Skin of body (tissue), 2 donors: Measurements from ENCODE around the gene FBP1. TPM values are rescaled to one million over a fixed set of nuclear protein-coding genes. Genes with fewer than 3 reads are reported as not detected.

Experiments used
- DNase-seq: peaks from one replicate; lab custom pipeline; 2025; lab: John Stamatoyannopoulos, UW
- total RNA-seq: library from RNA; depleted of rRNA; stranded (reverse); fragments of >200 nt; gene quantifications from one replicate; pipeline ENCODE4 v1.2.3, GENCODE V29; 2014

Gene FBP1
- total RNA-seq, 1 donor from 2014 or later: 5.1 TPM

DNA sequence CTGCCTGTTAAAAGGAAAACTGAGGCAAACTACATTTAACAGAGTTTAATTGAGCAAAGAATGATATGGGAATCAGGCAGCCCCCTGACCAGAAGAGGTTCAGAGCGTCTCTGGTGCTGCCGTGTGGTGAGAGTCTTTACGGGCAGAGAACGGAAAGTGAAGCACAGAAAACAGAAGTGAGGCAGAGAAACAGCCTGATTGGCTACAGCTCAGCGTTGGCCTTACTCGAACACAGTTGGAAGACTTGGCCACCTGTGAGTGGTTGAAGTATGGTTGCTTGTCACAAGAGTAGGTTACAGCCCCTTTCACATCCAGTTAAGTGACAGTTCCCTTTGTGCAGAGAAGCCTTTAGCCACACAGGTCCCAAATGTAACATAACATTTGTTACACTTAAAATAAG, 16.9 kb upstream of the FBP1 start:
- peak; percentile 23 for DNase-seq

DNA sequence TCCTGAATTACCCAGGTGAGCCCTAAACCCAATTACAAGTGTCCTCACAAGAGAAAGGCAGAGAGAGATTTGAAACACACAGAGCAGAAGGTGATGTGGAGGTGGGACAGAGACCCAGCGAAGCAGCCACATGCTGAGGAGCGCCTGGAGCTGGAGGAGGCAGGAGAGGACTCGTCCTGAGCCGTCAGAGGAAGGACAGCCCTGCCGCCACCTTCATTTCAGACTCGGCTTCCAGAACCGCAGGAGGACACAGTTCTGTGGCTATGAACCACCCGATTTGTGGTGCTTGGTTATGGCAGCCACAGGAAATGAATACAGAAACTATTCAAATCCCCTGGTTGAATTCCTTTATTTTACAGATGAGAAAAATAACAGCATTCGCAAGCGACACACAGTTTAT, 16.4 kb upstream of the FBP1 start:
- DNase-seq: no peak

DNA sequence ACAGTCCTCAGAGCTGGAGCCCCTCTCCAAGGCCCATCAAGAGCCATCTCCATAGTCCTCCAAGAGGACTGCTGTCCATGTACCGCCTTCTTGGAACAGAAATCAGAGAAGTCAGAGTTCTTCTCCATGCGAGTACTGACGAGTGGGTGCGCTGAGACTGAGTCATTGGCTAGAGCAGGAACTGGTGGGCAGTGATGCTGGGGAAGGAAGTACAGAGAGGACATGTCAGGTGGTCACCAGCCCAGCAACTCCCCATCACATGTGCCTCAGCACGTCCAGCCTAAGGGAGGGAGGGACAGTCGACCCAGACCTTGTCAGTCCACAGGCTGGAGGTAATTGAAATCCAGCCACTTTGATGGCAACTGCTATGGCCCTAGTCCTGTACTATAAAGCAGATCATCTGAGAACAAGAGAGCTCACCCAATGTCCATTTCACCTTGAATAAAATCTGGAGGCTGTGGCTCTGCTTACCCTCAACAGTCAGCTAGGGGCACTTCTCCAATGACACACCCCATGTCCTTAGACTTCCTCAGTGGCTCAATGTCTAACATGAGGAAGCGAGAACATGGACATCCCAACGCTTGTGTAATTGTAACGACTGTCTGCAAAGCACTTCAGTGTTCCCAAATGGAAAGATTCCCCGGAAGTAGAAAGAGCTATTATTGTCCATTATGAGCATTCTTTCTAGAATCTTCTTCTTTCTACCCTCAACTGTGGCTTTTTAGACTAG, 15.0 kb upstream of the FBP1 start:
- DNase-seq: no peak

DNA sequence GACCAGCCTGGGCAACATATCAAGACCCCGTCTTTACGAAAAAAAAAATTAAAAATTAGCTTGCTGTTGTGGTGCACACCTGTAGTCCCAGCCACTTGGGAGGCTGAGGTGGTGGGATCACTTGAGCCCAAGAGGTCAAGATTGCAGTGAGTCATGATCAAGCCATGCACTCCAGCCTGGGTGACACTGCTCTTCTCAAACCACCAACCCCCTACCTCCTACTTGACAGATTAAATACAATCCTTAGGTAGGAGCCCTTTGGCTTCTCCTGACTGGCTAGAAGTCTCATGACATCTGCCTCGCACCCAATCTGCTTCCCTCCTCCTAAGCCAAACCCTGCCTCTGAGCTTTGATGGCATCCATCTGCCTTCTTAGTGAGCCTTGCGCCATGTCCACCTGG, 11.6 kb upstream of the FBP1 start:
- no peak for DNase-seq

DNA sequence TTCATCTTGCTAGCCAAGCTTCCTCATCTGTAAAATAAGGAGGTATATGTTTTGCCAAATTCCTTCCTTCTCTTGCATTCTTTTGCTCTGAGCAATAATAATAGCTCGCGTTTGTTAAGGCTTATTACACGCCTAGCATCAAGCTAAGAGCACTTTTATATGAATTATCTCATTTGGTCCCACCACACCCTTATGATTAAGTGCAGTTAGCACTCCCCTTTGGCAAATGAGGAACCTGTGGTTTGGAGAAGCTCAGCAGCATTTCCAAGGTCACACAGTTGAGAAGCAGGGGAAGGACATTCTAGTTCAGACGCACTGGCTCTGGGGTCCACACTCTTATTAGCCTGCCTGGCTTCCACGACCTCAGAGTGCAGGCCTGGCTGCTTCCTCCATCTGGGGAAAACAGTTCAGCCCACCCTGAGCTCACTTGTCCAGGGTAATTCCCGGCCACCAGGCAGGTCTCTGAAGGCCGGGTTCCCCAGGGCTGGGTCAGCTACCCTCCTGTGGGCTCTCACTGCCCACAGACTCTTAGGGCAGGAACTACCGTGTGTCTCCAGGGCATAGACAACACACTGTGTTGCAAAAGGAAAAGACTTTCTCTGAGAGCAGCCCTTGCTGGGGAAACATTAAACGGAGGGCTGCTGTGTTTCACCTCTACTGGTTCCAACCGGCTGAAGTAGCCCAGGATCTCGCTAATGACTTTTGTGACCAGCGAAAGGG, 9.9 kb upstream of the FBP1 start:
- no peak for DNase-seq

DNA sequence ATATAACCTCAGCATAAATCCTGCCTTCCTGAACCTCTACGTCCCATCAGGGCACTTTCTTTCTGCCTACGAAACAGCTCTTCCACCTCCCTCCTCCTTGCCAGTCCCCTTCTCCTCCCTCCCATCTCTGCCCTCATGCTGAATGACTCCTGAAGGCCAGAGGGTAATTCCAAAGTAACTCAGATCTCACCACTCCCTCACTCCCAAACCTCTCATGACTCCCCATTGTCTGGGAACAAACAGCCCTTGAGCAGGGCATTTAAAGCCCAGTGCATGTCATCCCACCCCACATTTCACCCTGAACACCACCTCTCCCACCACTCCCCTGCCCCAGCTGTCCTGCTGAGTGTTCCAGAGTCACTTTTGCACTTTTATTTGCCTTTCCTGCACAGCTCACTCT, 8.9 kb upstream of the FBP1 start:
- no peak for DNase-seq

DNA sequence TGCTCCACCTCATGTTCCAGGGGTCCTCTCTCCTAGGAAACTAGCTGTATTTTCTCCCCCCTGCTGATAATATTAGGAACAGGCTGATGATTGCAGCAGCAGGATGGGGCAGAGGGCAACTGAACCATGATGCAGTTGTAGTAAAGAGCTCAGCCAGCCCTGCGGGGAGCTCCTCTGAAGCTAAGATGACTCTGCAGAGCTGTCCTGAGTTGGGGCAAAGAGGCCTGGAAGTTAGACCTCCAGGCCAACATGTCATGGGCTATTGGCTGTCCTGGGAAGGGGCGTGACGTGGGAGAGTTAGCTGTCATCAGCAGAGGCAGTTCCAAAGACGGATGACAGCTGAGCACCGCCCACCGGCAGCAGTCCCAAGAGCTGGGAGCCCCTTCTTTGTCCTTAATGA, 6.6 kb upstream of the FBP1 start:
- no peak for DNase-seq

DNA sequence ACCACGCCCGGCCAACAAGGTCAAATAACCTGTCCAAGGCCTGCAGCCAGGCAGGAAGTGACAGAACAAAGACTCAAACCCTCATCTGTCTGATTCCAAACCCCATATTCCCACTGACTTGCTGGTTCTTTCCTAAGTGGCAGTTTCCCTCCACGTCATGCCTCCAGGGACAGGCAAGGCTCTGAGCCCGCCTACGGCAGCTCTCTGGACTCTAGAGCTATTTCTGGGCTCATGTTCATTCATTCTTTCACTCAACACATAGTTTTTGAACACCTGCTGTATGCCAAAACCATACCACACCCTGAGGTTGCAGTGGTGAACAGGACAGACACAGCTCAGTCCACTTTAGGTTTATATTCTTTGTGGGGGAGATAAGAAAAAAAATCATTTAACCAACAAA, 5.2 kb upstream of the FBP1 start:
- no peak for DNase-seq

DNA sequence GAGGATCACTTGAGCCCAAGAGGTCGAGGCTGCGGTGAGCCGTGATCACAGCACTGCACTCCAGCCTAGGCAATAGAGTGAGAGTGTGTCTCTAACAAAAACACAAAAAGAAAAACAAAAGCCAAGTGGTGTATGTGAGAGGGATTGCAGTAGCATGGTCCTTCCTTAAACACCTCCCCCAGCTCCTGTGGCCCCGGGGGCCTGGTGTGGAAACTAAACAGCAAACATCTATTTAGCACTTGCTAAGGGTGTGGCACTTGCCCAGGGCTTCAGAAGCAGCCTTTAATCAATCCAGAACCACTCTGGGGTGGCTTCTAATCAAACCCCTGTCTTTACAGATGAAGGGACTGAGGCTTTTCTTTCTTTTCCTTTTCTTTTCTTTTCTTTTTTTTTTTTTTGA, 4.4 kb upstream of the FBP1 start:
- DNase-seq: no peak

DNA sequence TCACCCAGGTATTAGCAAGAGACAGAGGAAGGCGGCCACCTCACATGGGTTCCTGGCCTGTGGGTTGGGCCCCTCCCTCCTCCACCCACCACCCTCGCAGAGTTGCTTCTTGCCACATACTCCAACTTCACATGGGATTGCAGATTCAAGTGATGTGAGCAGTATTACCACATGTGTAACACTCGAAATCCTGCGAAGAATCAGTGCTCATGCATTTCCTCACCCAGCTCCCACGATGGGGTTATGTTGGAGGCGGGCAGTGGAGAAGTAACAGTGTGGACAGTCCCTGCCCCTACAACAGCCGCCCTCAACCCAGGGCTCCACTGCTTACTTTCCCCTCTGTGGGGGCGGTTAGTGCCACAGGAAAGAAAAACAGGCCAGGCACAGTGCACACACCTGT, 3.9 kb upstream of the FBP1 start:
- DNase-seq: no peak

DNA sequence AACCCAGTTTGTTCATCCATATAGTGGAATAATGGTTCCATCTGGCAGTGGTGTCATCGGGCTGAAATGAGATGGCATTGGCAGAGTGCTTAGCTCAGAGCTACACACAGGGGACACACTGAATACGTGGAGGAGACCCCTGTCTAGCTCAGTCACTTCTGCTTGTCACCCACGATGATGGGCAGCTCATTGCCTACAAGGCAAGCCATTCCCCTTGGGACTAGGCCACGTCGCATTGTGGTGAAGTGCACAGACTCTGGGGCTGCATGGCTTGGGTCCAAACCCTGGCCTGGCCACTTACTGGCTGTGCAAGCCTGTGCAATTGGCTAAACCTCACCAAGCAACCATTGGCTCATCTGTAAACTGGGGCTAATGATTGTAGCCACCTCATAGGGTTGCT, 3.2 kb upstream of the FBP1 start:
- DNase-seq: no peak

DNA sequence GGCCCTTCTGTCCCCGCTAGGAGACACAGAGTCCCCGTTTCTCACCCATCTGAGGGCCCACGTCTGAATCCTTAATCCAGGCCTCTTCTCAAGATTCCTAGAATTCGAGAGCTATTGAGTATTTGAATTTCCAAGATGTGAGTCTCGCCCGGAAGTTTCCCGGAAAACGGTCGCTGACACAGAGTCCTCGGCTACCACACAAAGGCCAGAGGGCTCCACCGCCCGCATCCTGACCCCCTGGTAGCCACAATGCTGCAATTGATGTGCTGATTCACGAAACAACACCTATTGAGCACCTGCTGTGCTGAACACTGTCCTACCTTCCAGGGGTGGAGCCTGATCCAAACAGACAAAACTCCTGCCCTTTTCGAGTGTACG, 670 bp upstream of the FBP1 start:
- no peak for DNase-seq

DNA sequence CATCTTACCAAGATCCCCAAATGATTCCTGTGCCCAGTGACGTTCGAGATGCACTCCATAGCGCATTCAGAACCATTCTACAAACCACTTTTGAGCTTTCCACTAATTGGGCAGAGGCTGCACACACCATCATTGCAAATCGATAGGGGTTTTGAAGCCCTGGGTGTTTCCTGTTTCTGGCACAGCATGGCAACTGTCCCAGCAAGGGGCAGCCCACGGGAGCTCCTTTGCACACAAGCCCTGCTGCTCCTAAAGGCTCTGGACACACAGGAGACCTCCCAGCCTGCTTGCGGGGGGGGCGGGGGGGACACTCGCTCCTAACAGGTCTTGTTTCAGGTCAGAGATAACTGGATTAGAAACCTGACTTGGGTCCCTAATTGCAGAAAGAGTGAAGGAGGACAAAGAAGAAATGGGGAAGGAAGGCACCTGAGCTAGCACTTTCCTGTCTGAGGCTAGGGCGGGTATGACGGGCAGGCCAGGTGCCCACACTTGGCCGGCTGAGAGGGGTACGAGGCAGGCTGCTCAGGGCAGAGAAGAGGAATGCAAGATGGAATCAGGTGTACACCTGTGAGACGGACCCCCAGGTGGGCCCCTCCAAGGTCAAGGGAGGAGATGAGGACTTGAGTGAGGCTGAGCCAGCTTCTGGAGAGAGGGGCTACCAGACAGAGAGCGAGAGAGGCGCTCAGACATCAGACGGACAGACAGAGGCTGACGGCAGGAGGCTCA, 820 bp downstream of the FBP1 start:
- DNase-seq: no peak

DNA sequence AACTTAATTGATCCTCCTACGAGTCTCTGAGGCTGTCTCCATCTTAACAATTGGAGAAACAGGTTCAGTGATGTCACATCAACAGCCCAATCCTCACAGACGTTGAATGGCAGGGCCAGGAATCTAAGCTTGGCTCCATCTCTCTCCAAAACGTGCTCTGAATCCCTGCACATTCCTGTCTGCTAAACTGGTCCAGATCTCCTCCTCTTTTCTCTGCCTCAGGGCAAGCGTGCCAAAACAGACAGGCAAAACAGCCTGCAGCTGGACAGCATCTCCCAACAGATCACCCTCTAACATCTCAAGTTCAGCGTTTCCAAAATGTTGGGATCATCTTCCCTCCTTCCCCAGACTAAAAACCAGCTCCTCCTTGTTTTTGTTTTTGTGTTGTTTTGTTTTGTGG, 6.6 kb downstream of the FBP1 start:
- peak; percentile 21 for DNase-seq

DNA sequence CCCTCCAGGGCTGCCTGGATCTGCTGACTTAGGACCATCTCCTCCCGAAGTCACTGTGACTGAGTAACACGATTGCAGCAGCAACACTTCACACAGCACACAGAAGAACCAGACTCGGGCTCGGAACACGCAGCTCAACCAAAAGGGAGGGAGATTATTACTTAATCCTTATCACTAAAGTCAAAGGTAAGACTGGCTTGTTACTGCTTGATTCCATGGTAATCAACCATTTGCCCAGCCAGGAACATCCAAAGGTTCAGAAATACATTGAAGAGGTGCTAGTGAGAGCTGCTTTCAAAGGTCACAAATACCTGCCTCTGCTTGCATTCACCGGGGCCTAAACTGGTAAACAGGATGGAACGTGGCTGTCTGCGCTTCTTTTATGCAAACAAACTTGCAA, 7.7 kb downstream of the FBP1 start:
- DNase-seq: no peak

DNA sequence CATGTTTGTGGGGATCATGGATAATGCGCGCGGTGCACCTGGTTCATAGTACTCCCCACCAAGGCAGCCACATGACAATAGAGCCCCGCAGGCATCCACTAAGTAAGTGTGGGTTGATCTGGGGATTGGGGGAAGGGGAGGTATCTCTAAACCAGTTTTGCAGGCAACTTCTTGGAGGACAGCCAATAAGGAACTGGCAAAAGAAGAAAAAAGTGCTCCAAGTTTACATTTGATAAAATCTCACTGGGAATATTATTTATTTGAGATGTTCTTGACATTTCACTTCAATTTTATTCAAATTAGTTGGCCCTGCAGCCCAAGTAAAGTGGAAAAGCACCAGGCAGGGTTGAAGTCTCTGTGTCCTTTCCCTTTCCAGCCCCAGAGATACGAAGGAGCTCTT, 8.5 kb downstream of the FBP1 start:
- DNase-seq: no peak

DNA sequence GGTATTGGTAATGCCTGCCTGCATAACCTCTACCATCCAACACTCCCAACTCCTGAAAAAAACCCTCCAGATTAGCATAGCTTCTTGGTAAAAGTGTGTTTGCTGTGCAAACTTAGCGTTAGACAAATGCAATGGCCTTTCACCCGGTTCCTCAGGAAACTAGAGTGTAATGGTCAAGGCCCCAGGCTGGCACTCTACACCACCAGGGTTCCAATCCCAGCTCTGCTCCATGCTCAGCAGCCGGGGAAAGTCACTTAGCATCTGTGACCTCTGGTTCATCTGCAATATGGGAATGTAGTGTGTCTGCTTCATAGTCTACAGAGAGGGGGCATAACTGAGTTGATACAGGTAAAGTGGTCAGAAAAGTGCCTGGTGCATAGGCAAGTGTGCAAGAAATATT, 9.0 kb downstream of the FBP1 start:
- DNase-seq: no peak

DNA sequence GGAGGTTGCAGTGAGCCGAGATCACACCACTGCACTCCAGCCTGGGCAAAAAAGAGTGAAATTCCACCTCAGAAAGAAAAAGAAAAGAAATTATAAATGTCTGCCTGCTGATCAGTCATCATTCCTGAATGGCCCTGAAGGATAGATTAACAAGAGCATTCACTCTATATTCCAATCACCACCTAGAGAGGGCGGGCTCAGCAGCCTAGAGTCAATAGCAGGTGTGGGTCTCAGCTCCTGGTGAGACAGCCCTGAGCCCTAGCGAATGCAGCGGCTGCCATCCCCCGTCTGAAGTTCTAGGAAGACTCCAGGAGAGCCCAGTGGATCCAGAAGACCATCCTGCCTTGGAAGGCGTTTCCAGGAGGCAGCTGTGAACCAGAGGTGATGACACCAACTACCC, 12.0 kb downstream of the FBP1 start:
- no peak for DNase-seq

DNA sequence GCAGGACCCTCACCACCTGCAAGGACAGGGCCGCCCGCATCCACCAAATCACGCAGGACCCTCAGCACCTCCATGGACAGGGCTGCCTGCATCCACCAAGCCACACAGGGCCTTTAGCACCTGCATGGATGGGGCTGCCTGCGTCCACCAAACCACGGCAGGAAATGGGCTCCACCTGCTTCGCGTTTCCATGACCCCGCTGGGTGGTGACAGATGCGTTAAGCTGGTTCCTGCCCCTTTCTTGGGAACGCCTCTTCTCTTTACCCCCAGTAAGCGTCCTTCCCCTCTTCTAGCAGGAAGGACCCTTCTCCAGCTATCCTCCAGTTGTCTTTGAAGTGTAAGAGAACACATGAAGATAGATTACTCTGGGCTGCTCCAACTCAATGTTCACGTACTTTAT, 13.5 kb downstream of the FBP1 start:
- no peak for DNase-seq

DNA sequence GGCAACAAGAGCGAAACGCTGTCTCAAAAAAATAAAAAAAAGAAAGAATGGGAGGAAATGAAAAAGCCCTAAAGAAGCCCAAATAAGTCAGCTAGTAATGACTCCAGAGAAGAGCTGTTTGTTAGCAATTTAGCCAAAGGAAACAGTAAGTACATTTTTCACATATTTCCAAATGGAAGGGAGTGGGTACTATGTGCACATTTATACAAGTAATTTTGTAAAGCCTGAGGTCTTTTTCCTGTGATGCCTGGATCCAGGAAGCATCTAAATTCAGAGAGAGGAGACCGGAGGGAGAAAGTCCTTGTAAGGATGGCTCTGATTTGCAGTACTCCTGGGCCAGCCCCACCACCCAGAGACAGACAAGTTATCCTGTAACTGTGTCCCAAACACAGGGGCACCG, 14.7 kb downstream of the FBP1 start:
- DNase-seq: no peak

DNA sequence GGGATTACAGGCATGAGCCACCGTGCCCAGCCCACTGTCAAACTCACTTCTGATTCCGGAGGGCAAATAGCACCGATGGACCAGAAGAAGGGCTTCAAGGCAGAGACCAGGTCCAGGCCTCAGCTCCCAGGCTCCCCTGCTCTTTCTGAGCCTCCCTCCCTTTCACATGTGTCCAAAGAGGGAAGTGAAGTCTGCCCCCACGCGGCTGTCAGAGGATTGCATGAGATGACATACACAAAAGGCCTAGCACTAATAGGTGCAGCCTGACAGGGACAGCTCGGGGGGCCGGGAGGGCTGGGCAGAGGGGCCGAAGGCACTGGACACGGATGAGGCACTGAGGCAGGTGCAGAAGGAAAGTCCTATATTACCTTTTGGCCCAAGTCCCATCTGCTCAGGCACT, 16.1 kb downstream of the FBP1 start:
- DNase-seq: no peak

DNA sequence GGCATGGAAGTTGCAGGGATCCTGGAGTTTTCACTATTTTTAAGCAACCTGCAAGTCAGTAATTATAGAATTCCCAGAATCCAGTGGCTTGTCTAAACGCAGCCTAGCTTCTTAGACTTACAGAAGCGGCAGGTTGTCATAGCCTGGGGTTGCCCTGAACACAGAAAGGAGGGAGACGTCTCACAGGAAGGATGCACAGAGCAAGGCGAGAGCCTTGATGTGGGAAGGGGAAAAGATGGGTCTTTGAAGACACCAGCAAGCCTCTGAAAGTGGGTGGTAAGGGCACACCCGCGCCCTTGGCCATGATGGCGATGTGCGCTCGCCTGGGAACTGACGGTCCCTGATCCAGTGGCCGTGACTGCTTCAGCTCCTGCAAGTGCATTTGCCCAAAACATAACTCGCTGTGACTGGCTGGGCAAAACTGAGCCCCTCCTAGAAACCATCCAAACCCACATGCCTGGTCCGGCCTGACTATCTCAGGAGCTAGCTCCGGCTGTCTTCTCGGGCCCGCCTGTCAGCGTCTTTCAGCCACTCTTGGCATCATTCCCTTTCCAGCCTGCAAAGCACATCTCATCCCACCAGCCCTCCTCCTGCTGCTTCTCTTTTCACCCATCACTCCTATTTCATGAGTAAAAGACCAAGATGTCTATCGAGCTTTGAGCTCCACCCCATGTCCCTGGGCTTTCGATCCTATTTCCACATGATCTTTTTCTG, 17.1 kb downstream of the FBP1 start:
- DNase-seq: no peak
